ENCODE measurements around the gene RPUSD1. TPM values are rescaled to one million over a fixed set of nuclear protein-coding genes. Genes with fewer than 3 reads are reported as not detected.

Gene RPUSD1
- total RNA-seq, 1 donor from 2014 or later, result 7.9 TPM

DNA sequence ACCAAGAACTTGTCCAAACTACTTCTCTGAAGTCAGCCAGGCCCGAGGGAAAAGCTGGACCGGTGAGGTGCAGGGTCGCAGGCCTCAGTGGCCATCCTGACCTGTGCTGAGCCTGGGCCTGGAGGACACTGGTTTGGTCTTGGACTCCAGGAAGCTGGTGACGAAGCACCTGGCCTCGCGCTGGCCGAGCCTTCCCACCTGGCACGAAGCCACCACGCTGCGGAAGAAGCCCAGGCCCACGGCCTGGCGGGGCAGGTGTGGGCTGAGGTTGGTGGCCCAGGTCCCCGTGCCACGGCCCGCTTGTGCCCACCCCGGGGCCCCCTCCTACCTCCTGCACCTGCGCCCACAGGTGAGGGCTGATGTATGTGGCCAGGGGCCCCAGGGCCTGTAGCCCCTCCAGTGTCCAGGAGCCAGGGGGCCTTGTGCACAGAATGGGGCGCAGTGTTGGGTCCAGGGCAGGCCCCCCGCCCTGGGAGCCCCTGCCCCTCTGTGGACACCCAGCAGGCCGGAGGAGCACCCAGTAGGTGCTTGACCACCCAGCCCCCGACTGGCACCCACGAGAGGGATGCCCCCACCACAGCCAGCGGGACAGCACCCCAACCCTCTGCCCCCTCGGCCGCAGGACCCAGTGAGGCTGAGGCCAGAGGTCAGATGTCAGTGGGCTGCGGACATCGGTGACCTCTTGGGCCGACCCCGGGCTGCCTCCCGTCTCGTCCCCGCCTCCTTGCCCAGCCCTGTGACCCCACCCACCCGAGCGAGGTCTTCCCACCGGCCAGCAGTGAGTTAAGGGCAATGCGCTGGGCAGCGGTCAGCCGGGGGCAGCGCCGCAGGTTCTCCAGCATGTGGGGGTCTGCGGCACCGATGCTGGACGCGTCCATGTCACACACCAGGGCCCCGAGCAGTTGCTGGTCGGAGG, 13.8 kb downstream of the RPUSD1 start:
- intact Hi-C loops (cut with DNase I), result no loop called here
- DNase-seq (ENCODE audit: low spot score), result no peak

- no peak for DNase-seq (ENCODE audit: low spot score)
- intact Hi-C loops (cut with DNase I), result no loop called here
Measured at GRCh38 chr16:772959-773358, 15.2 kb downstream of the RPUSD1 start.

DNA sequence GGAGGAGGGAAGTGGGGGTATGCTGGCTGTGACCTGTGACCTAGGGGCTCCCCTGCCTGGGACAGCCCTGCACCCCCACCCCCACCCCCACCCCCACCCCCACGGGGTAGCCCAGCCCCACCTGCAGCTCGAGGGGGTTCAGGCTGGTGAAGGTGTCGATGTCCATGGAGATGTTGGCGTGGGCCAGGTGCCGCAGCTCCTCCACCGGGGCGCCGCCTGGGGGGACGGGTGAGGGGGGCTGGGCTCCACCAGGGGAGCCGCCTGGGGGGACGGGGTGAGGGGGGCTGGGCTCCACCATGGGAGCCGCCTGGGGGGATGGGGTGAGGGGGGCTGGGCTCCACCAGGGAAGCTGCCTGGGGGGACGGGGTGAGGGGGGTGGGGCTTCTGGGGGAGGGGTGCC, 17.8 kb downstream of the RPUSD1 start:
- no peak for DNase-seq (ENCODE audit: low spot score)
- intact Hi-C loops (cut with DNase I), result no loop called here

DNA sequence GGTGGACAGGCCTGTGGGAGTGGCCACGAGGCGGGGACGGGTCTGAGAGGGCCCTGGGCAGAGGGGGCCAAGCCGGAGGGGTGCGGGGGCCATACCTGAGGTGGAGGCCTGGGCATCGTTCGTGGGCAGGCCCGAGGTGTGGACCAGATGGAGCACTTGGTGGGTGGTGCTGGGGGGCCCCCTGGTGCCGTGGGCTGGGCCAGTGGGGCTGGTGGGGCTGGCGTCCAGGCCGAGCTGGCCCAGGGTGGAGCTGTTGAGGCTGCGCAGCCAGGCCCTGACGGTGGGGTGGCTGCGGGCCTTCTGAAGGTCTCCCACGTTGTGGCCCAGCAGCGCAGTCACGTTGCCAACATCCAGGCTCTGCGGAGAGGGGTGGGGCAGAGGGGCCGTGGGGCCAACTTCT, 18.2 kb downstream of the RPUSD1 start:
- intact Hi-C loops (cut with DNase I), result no loop called here
- DNase-seq (ENCODE audit: low spot score), result no peak

- no peak for DNase-seq (ENCODE audit: low spot score)
- intact Hi-C loops (cut with DNase I), result no loop called here
Measured at GRCh38 chr16:769184-769784, 18.9 kb downstream of the RPUSD1 start.

DNA sequence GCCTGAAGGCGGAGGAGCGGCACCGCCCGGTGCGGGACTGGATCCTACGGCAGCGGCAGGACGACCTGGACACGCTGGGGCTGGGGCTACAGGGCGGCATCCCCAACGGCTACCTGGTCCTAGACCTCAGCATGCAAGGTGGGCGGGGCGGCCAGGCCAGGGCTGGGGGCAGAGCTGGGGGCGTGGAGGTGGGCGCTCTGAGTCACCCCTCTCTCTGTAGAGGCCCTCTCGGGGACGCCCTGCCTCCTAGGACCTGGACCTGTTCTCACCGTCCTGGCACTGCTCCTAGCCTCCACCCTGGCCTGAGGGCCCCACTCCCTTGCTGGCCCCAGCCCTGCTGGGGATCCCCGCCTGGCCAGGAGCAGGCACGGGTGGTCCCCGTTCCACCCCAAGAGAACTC, 19.8 kb downstream of the RPUSD1 start:
- no peak for DNase-seq (ENCODE audit: low spot score)
- intact Hi-C loops (cut with DNase I), result no loop called here

DNA sequence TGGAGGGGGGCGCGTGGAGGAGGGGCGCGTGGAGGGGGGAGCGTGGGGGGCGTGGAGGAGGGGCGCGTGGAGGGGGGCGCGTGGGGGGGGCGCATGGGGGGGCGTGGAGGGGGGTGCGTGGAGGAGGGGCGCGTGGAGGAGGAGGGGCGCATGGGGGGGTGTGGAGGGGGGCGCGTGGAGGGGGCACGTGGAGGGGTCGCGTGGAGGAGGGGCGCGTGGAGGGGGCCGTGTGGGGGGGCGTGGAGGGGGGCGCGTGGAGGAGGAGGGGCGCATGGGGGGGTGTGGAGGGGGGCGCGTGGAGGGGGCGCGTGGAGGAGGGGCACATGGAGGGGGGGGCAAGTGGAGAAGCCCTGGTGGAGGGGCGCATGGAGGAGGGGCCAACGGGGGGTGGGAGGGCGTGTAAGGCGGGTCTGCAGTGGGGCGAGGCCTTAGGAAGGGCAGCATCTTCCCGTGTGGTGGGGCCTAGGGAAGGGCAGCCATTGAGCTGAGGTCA, 20.4 kb downstream of the RPUSD1 start:
- DNase-seq (ENCODE audit: low spot score), result no peak
- intact Hi-C loops (cut with DNase I), result no loop called here

DNA sequence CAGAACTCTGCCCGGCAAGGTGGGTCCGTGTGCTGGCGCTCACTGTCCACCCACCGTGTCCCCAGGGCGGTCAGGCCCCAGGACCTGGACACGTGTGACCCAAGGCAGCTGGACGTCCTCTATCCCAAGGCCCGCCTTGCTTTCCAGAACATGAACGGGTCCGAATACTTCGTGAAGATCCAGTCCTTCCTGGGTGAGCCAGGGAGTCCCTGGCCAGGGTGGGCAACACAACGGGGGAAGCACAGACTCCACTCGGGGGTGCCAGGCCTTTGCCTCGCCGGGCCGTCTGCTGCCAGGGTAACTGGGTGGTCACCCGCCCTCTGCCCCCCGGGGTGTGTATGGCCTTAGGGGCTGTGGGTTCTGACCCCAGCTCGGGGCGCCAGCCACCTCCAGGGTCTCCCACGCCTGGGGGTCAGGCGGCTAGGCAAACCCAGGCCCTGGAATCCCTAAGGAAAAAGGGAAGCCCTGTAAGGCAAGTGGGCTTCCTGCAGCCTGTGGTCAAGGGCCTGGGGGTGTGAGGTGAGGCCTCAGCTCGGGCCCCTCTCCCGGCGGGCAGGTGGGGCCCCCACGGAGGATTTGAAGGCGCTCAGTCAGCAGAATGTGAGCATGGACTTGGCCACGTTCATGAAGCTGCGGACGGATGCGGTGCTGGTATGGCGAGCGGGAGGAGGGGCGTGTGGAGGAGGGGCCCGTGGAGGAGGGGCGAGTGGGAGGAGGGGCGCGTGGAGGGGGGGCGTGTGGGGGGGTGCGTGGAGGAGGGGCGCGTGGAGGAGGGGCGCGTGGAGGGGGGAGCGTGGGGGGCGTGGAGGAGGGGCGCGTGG, 21.2 kb downstream of the RPUSD1 start:
- no peak for DNase-seq (ENCODE audit: low spot score)
- intact Hi-C loops (cut with DNase I), result no loop called here

- no peak for DNase-seq (ENCODE audit: low spot score)
- intact Hi-C loops (cut with DNase I), result no loop called here
Measured at GRCh38 chr16:766008-766819, 22.0 kb downstream of the RPUSD1 start.

DNA sequence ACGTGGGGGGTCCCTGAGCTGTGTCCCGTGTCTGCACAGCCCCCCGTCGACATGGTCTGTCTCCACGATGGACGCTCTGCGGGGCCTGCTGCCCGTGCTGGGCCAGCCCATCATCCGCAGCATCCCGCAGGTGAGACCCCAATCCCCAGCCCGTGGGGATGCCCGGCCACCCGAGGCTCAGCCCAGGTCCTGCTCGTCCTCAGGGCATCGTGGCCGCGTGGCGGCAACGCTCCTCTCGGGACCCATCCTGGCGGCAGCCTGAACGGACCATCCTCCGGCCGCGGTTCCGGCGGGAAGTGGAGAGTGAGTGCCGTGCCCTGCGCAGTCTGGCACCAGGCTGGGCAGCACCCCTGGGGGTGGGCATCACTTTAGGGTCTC, 22.7 kb downstream of the RPUSD1 start:
- intact Hi-C loops (cut with DNase I), result no loop called here
- no peak for DNase-seq (ENCODE audit: low spot score)

DNA sequence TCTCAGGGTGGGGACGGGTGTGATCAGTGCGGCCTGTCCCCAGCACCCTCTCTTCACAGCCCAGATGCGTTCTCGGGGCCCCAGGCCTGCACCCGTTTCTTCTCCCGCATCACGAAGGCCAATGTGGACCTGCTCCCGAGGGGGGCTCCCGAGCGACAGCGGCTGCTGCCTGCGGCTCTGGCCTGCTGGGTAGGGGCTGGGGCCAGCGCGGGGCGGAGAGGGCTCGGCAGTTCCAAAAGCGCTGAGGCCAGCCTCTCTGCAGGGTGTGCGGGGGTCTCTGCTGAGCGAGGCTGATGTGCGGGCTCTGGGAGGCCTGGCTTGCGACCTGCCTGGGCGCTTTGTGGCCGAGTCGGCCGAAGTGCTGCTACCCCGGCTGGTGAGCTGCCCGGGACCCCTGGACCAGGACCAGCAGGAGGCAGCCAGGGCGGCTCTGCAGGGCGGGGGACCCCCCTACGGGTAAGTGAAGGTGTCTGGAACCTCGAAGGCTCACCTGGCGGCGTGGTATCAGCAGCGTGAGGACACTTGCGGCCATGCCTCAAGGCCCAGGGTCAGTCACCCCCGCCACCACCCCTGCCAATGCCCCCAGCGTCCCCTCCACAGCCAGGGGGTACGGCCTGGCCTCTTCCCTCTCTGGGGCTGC, 23.2 kb downstream of the RPUSD1 start:
- no peak for DNase-seq (ENCODE audit: low spot score)
- intact Hi-C loops (cut with DNase I), result no loop called here

- no peak for DNase-seq (ENCODE audit: low spot score)
- intact Hi-C loops (cut with DNase I), result no loop called here
Measured at GRCh38 chr16:764184-764750, 23.9 kb downstream of the RPUSD1 start.

DNA sequence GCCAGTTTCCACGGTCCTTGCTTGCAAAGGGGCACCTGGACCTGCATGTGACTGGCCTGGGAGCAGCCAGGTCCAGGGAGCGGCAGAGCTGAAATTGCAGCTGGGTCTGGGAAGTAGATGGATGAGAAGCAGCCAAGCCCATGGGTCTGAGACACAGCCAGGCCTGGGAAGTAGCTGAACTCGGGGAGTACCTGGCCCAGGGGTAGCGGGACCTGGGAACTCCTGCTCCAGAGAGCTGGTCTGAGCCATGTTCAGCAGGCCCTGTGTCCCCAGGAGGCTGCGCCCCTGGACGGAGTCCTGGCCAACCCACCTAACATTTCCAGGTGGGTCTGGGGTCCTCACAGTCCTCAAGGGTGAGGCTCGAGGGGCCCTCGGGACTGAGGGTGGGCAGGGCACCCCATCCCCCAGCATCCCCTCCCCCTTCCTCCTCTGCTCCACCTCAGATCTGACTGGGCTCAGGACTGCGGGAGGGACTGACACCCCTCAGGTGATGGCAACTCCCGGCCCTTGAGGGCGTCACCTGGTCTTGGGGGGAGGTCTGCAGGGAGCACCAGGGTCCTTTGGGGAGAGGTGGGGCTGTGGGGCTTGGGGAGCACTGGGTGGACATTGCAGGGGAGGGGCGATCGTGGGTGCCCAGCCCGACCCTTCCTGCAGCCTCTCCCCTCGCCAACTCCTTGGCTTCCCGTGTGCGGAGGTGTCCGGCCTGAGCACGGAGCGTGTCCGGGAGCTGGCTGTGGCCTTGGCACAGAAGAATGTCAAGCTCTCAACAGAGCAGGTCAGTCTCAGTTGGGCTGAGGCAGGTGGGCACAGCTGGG, 24.6 kb downstream of the RPUSD1 start:
- DNase-seq (ENCODE audit: low spot score), result no peak
- intact Hi-C loops (cut with DNase I), result no loop called here

DNA sequence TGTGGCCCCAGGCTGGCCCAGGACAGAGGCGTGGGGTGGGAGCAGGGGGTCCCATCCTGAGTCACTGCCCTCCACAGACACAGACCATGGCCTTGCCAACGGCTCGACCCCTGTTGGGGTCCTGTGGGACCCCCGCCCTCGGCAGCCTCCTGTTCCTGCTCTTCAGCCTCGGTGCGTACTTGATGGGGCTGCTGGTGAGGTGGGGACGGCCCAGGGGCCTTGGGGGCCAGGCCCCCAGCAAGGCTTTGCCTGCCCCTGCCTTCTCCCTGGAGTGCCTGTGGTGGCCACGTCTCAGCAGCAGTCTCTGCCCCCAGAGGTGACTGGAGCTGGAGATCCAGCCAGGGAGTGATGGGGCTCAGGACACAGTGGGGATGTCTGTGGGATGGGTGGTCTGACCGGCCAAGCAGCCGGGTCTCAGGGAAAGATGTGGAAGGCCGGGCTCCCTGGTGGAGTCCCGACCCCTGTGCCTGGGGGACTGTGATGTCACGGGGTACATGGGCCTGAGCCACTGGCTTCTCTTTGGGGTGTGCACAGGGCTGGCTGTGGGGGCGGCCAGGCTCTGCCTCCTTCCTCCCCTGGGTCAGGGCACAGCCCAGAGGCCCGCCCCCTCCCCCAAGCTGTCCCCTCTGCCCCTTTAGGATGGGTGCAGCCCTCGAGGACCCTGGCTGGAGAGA, 25.4 kb downstream of the RPUSD1 start:
- no peak for DNase-seq (ENCODE audit: low spot score)
- intact Hi-C loops (cut with DNase I), result no loop called here

GRCh38 chr16:761625-762513, 26.3 kb downstream of the RPUSD1 start:
- intact Hi-C loops (cut with DNase I), result no loop called here
- no peak for DNase-seq (ENCODE audit: low spot score)

DNA sequence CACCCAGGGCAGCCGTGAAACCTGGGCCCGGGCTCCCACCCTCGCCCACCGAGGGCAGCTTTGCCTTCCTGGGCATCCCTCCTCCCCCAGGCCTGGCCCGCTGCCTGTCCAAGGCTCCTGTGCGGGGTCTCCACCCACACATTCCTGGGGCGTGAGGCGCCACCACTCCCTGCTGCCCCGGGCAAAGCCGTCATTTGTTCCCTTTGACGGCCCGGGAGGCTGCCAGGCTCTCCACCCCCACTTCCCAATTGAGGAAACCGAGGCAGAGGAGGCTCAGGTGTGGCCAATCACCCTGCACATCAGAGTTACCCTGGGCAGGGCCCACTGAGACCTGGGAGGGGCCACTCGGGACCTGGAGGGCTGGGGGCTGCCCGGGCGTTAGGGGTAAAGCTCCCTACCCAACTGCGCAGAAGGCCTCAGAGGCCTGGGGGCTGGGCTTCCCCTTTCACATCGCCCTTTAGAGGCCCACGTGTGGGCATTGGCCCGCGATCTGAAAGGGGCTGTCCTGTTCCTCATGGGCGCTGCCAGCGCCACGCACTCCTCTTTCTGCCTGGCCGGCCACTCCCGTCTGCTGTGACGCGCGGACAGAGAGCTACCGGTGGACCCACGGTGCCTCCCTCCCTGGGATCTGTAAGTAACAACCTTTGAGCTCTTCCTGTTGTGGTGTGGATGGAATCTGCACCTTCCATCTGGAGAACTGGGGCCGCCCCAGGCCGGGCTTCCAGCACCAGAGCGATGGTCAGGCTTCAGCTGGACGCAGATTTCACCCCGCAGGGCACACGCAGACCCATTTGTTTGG, 27.4 kb downstream of the RPUSD1 start, which contains the start of gene MSLN:
MSLN (plus strand) TSS at position 190 of the 799 bp plus-strand sequence. CDS start 1,947 bp downstream, outside the sequence.
- intact Hi-C loops (cut with DNase I), result no loop called here
- DNase-seq (ENCODE audit: low spot score), result no peak

Measured in cardiac septum (tissue), 1 donor.